ENCODE data around the gene ZBTB24. TPM values are rescaled to one million over a fixed set of nuclear protein-coding genes. Genes with fewer than 3 reads are reported as not detected.

ZBTB24 gene
- total RNA-seq, 1 experiment from 2014 or later = 17.4 TPM

DNA sequence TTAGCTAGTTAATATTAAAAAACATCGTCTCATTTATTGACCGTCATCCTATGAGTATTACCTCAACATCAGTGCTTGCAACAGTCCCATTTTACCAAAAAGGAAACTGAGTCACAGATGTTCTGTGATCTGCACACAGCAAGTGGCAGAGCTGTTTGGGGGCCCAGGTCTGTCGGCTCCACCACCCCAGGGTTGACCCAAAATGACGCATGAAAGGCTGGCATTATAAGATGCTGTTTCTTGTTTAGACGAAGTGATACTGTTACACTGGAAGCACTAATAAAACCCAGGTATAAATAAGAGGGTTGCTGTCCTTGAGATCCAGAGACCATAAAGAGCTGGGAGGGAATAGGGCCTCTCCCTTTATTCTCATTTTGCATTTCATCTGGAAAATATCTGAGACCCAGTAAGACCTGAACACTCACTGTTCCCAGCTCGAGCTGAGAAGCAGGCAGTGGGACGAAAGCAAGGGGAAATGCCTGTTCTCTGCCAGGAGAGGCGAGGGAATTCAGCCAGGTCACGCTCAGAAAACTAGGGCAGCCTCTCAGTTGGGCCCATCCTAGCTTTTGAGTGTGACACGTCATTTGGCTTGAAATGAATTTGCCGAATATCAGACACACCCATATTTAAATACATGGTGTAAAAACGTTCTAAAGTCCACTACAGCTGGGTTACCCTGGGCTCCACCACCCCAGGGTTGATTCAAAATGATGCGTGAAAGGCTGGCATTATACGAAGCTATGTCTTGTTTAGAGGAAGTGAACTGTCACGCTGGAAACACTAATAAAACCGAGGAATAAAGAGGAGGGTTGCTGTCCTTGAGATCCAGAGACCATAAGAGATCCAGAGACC is 26.1 kb downstream of the ZBTB24 start:
- in situ Hi-C loops (cut with HindIII; ENCODE audit: low pct_unique_long_range_greater_than_20kb, low sequenced_read_pairs) = no loop called here
- no peak for DNase-seq (ENCODE audit: low read depth, low spot score)

DNA sequence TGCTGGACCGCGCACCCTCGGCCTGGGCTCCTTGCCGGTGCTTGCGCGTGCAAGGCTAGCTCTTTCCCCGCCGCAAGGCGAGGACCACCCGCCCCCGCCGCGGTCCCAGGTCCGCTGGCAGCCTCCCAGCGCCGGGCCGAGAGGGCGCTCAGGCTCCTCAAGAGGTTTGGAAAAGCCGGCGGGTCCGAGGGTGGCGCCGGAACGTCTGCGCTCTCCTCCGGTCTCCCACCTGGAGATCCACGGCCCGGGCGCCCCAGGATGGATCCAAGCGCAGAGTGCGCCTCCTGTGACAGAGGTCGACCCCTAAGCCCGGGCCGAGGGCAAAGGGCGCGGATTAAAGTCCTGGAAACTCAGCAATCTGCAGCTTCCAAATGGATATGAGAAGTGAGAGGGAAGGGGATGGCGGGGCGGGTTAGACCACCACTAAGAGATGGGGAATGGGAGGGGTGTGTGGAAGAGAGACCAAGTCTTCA is 26.9 kb downstream of the ZBTB24 start:
- no peak for DNase-seq (ENCODE audit: low read depth, low spot score)
- in situ Hi-C loops (cut with HindIII; ENCODE audit: low pct_unique_long_range_greater_than_20kb, low sequenced_read_pairs) = no loop called here

DNA sequence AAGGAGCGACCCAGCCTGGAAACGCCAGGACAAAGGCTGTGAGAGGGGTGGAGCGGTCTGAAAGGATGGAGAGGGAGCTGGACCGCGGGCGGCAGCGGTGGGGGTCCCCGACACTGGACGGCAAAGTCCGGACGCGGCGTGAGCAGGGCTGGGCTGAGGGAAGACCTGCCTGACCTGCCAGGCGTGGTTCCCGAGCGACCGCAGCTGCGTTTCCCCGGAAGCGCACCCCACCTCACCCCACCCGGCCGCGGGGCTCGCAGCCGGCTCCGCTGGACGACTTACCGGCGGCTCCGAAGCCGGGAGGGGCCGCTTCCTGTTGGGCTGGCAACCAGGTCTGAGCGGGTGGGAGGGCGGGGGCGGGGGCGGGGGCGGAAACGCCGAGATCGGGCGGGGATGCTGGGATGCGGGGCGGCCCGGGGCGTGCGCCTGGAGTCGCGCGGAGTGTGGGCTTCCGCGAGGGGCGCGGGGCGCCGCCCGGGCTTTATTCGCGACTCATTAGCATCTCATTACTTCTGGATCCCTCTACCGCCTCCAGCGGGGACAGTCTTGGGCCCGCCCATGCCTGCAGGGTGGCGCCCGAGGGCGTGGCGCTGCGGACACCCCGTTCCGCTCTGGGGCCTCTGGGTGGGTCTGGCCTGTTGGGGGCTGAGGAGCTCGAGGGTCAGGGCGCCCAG is 27.4 kb downstream of the ZBTB24 start, which contains the start of gene MICAL1:
Gene MICAL1, minus strand, starts transcription at position 336 of the 674 bp plus-strand sequence. CDS start 1,576 bp downstream, outside the sequence.
- in situ Hi-C loops (cut with HindIII; ENCODE audit: low pct_unique_long_range_greater_than_20kb, low sequenced_read_pairs) = no loop called here

DNA sequence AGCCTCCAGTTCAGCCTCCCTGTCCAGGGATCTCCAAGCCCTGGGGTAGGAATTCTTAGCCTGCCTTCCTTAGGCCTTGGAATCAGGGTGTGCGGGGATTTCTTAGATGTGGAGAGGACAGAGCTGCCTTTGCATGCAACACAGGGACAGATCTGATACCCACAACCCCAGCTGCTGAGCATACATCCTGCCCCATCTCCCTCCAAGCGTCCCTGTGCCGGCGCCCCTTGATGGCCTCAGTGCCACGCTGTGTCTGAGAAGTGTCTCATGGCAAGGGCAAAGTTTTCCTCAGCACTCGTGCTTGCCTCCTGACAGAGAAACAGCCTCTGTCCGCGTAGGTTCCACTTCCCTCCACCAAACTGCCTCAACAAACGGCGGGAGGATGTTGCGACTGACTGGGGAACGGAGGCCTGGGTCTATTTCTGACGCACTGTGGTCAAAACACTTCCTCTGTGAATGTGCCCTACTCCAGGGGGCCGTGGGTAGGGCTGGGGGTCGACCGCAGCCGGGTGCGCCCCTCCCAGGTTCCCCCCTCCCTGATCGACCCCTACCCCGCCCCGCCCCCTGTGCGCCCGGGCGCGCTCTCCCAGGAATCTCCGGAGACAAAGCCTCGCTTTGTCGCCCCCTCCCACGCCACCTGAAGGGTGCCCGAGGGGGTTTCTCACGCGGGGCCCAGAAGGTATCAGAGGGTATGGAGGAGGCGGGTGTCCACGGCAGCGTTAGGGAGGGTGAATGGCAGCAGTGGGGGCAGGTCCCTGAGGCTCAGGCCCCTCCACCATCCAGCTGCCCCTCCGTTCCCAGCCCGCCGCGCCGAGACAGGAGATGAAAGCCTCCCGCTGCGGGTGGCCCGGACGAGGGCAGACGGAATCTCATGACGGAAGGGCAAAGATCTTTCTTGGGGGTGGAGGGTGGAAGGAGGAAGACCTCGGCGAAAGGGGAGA is 28.3 kb downstream of the ZBTB24 start:
- in situ Hi-C loops (cut with HindIII; ENCODE audit: low pct_unique_long_range_greater_than_20kb, low sequenced_read_pairs) = no loop called here
- DNase-seq (ENCODE audit: low read depth, low spot score) = peak; percentile 51

More for the DNA sequence above, 27.4 kb downstream of the ZBTB24 start, which contains the start of gene MICAL1:
- no peak for DNase-seq (ENCODE audit: low read depth, low spot score)

DNA sequence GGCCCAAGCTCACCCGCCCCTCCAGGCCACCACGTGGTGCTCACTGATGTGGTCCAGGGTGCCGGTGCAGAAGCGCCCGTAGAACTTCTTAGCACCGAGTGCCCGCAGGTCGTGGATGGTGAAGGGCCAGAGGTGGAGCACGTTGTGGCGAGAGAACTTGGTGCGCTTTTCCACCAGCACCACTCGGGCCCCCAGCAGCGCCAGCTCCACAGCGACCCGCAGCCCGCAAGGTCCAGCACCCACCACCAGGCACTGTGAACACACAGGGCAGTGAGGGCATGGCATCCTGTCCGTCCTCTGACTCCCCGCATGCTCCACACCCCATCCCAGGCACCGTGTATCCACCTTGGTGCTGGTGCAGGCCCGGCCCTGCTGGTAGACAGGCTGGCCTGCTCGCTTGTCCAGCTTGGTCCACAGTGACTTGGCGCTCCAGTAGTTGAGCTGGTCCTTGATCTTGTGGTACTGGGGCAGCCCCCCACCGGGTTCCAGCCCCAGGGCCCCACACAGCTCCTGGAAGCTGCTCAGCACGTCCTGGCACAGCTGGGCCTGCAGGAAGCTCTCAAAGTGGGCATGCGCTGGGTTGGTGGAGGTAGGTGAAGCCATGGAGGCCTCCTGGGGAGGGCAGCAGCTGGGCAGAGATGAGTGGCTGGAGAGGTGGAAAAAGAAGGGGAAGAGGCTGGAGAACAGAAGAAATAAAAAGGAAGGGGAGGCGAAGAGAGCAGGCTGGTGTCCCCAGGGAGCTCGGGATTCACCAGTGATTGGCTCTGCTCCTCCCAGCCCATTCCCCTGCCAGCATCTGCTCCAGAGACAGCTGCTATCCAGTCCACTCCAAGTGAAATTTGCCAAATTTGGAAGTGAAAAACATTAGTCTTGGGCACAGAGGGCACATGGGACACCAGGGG is 29.2 kb downstream of the ZBTB24 start:
- DNase-seq (ENCODE audit: low read depth, low spot score) = no peak
- in situ Hi-C loops (cut with HindIII; ENCODE audit: low pct_unique_long_range_greater_than_20kb, low sequenced_read_pairs) = no loop called here

DNA sequence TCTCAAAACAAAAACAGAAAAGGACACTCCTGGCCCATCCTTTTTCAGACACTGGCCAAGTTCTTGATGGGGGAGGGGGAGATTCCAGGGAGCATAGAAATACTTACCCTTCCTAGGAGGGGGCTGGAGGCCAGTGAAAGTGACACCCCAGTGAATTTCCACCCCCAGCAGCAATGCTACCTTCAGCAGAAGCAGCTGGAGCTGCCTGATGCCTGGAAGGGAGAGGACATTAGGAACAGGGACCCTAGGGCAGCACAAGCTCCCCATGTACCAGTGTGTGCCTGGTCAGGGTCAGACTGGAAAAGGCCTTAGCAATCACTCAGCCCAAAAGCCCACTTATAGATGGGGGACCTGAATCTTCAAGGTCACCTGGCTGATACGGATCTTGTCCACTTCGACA is 29.9 kb downstream of the ZBTB24 start:
- DNase-seq (ENCODE audit: low read depth, low spot score) = no peak
- in situ Hi-C loops (cut with HindIII; ENCODE audit: low pct_unique_long_range_greater_than_20kb, low sequenced_read_pairs) = no loop called here

DNA sequence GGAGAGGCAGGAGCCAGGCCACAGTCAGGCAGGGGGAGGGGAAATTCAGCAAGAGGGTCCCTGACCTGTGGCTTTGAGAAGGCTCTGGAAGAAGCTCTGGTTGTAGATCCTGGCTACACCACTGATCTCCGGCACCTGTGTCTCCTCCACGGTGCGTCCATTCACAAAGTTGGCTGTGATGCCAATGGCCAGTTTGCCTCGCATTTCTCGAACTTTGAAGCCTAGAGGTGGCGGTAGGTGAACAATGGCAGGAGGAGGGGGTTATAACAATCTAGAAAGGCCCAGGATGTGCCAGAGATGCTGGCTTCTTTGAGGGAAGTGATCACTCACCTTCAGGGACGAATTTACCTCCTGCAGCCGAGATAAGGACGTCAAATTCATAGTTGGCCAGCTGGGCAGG is 30.8 kb downstream of the ZBTB24 start:
- in situ Hi-C loops (cut with HindIII; ENCODE audit: low pct_unique_long_range_greater_than_20kb, low sequenced_read_pairs) = no loop called here
- no peak for DNase-seq (ENCODE audit: low read depth, low spot score)

DNA sequence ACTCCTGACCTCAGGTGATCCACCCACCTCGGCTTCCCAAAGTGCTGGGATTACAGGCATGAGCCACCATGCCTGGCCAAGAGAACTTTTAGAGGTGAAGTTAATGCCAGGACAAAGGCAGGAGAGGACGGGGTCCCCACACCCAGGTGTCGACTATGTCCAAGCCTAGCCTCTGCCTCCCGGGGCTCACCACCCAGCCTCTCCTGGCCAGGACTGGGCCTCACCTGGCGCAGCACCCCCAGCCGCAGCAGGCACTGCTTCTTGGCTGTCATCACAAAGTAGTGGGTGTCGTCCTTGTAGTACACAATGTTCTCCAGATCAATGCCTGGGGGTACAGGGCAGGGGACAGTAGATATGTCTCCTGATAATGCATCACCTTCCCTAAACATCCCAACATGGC is 31.6 kb downstream of the ZBTB24 start:
- in situ Hi-C loops (cut with HindIII; ENCODE audit: low pct_unique_long_range_greater_than_20kb, low sequenced_read_pairs) = no loop called here
- DNase-seq (ENCODE audit: low read depth, low spot score) = no peak

DNA sequence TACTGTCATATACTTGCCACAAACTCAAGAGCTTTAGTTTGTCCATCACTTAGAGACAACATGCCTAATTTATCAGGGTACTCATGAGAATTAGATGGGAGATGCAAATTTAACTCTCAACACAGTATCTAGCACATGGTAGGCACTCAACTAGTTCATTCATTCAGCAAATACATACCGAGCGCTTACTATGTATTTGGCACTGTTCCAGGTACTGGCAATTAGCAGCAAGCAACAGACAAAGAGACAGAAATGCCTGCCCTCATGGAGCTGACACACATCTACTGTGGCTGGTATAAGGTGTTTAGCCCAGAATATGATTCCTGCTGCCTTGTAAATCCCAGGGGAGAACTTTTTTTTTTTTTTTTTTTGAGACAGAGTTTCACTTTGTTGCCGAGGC is 32.2 kb downstream of the ZBTB24 start:
- DNase-seq (ENCODE audit: low read depth, low spot score) = no peak
- in situ Hi-C loops (cut with HindIII; ENCODE audit: low pct_unique_long_range_greater_than_20kb, low sequenced_read_pairs) = no loop called here

DNA sequence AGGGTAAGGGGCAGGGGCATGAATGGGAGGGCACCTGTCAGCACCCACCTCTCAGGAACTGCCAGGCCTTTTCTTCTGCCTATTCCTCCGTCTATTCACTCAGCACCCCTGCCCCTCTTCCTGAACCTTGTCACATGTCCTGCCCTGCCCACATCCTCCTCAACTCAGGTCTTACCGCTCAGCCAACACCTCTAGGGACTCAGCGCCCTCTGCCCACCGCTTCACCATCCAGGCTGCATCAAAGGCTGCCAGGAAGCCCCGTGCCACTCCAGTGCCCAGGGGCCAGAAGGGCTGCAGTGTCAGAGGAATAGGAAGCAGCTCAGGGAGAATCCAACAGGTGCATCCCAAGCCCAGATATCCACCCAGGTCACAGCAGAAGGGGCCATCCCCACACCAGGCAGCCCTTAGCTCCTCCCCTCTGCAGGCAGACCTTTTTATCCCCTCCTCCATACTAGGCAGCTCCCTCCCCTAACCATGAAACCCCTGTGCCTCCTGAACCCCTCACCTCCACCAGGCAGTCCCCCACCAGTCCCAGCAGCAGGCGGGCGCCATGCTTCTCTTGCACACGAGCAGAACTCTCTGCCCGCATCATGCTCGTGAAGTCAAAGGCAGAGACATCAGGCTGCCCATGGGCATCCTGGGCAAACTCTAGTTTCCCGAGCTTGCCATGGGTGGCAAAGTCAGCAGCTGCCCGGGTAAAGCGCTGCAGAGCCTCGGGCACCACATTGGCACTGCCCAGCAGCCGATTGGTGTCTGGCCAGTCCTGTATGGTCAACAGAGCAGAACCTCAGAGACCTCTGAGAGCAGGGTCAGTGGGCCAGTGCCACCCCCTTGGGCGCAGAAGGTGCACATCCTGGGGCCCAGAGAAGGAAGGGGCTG is 33.0 kb downstream of the ZBTB24 start:
- in situ Hi-C loops (cut with HindIII; ENCODE audit: low pct_unique_long_range_greater_than_20kb, low sequenced_read_pairs) = no loop called here
- no peak for DNase-seq (ENCODE audit: low read depth, low spot score)

DNA sequence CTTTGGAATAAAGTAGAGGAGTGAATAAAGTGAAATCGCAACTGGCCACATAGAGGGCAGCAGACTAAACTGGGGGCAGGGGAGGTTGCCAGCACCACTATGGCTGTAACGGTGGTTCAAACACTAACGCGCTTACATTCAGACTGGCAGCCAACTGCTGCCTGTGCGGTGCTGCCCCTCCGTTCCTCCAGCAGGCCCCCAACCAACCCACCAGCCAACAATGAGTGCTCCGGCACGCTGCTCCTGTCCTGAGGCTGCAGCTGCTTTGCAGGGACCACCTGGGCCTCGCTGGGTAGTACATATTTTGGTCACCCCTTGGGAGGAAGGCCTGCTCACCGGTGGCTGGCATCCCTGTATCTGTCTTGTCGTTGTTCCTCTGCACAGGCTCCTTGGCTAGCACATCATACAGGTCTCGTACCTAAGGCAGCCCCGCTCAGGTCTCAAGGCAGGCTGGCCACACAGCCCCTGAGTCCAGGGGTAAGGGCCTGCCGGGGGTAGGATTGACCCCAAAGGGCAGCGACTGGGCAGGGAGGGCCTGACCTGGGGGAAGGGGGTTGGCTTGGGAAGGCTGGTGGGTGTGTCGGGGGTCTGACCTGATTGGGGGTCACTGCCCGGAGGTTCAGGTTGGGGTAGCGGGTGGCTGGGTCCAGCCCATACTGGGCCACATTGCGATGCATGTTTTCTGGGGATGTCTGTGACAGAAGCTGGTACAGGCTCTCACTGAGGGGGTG is 33.8 kb downstream of the ZBTB24 start:
- in situ Hi-C loops (cut with HindIII; ENCODE audit: low pct_unique_long_range_greater_than_20kb, low sequenced_read_pairs) = no loop called here
- no peak for DNase-seq (ENCODE audit: low read depth, low spot score)

DNA sequence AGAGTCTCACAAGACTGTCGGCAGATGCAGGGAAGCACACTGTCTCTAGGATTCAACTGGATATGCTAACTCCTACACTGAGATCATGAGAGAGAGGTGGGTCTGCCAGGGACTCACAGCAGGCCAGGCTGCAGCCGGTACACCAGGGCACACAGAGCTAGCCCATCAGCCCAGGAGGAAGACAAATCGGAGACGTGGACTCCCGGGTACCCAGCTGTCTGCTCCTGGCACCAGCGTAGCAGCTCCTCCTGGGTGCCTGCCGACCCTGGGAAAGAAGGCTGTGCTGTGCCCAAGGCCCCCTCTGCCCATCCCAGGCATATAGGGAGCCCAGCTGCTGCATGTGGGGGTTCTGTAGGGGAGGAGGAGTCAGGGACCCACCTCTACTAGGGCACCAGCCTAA is 34.4 kb downstream of the ZBTB24 start:
- no peak for DNase-seq (ENCODE audit: low read depth, low spot score)
- in situ Hi-C loops (cut with HindIII; ENCODE audit: low pct_unique_long_range_greater_than_20kb, low sequenced_read_pairs) = no loop called here

DNA sequence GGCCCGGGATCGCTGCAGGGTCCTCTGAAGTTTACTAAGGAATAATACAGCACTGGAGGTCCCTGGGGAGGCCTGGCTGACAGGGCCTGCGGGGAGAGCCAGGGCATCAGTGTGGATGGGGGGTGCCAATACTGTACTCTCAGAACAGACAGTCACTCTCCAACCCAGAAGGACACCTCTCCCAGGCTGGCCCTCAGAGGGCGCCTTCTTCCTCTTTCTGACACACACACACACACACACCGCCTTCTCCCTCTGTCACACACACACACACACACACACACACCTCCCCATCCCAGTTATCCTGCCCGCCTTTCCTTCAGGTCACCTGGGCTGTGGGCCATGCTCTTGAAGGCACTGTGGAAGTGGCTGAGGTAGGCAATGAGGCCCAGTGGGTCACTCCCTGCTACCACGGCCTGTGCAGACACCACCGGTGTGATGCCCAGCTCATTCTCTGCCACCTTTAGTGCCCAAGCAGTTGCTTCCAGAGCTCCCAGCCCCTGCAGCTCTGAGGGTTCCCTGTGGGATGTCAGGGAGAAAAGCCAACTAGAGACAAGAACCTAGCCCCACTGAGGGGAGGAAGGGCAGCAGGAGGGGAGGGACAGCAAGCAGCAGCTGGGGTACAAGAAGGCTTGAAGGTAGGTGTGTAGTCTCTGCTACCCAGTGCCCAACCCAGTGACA is 35.0 kb downstream of the ZBTB24 start:
- in situ Hi-C loops (cut with HindIII; ENCODE audit: low pct_unique_long_range_greater_than_20kb, low sequenced_read_pairs) = no loop called here
- no peak for DNase-seq (ENCODE audit: low read depth, low spot score)

DNA sequence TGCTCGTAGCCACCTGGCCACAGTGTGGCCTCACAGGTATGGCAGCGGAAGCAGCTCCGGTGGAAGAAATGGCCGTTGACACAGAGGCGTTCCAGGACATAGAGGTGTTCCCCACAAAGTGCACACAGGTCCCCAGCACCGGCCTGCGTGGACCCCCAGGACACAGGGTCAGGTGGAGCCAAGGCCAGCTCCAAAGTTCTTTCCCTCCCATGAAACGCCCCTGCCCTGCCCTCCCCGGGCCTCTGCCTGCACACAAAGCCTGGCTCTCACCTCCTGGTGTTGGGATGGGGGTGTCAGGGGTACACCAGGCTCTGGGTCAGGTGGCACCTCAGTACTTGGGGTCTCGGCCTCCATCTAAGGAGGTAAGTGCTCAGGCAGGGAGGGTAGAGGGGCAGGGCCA is 35.9 kb downstream of the ZBTB24 start:
- DNase-seq (ENCODE audit: low read depth, low spot score) = no peak
- in situ Hi-C loops (cut with HindIII; ENCODE audit: low pct_unique_long_range_greater_than_20kb, low sequenced_read_pairs) = no loop called here

DNA sequence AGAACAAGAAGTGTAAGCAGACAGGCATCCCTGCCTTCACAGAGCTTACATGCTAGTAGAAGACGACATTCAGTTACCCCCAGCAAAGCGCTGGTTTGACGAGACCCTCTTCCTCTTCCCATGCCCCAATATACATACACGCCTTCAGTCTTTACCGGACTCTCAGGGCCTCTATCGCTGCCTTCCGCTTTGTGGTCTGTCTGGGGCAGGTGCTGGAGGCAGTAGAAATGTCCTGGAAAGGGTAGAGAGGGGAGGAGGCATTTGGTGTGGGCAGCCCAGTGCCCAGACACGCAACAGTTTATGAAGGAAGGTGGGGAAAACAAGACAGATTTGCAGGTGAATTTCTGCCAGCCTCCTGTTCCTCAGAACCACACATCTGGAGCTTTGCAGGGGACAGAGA is 36.5 kb downstream of the ZBTB24 start:
- in situ Hi-C loops (cut with HindIII; ENCODE audit: low pct_unique_long_range_greater_than_20kb, low sequenced_read_pairs) = no loop called here

More for the DNA sequence above, 36.5 kb downstream of the ZBTB24 start:
- DNase-seq (ENCODE audit: low read depth, low spot score) = no peak
